HG03095 (cell line): ENCODE results near the gene PSG11.
"Not testable (repeated sequence)": the region's sequence is repeated elsewhere in the genome, so short reads cannot be mapped to it uniquely, and the experiment has no call there.

ENCODE experiments used
- ATAC-seq: cut with Tn5 transposase; IDR thresholded peaks from one replicate; pipeline ENCODE4 v1.9.1; 2021; ENCODE audit warnings: moderate library complexity; ENCODE audit not compliant: unreplicated experiment

The PSG11 gene

DNA sequence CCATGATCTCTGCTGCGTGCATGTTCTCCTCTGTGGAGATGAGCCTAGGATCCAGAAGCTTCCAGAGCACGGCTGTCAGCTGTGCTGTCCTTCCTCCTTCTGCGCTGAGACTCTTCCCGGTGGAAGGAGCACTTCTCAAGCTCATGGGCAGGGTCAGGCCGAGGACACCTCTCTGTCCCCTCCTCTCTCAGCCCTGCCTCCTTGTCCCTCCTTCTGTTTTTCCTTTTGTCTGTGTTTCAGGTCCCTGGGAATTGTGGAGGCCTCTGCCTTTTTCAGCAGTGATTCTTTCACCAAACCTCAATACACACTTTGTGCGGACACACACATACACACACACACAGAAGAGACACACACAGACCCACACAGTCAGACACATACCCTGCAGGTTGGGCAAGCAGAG is at the start of gene PSG11:
Gene PSG11, minus strand, starts transcription at position 101 of the 400 bp plus-strand sequence. Its CDS starts 97 bp downstream, at position 4.
- not testable (repeated sequence) for ATAC-seq

DNA sequence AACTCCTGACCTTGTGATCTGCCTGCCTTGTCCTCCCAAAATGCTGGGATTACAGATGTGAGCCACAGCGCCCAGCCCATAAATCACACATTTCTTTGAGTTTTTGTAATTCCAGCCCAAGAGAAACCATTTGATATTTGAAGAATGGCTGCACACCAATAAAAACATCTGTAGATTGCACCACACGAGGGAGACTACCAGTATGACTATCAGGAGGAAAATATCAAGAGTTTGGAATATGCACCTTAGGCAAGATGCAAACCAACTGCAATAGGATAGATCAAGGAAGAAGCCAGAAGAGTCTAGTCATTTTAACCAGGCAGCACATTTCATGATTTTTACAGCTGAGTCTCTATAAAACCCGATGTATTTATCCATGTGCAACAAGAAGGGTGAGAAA is 36.1 kb upstream of the PSG11 start:
- not testable (repeated sequence) for ATAC-seq

DNA sequence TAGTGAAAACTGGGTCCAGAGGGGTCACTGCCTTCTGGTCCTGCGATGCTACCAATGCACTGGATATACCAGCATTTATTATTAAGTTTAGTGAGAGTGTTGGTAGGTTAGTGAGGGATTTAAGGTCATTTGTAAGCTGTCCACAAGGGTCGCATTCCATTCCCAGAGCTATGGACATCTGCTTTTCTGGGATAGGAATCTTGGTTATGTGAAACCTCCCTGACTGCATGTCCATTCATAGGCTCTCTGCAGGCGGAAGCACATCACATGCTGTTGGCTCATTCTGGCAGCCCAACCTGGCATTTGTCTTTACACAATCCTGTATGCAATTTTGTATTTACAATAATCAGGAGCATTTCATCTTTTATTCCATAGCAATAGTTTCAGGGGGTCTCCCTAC is 35.1 kb upstream of the PSG11 start:
- ATAC-seq: not testable (repeated sequence)

DNA sequence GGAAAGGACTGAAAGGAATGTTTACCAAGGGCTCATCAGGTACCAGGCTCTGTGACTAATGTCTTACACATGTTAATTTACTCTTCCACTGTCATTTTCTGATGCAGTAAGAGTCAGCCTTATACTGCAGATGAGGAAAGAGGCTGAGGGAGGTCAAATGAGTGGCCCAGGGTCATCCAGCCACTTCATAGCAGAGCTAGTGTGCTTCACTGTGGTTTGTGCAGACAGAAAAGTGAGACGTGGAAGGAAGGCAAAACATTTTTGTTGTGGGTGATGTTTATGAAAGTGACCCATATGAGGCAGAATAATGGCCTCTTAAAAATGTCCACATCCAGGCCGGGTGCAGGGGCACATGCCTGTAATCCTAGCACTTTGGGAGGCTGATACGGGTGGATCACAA is 34.0 kb upstream of the PSG11 start:
- ATAC-seq: not testable (repeated sequence)

DNA sequence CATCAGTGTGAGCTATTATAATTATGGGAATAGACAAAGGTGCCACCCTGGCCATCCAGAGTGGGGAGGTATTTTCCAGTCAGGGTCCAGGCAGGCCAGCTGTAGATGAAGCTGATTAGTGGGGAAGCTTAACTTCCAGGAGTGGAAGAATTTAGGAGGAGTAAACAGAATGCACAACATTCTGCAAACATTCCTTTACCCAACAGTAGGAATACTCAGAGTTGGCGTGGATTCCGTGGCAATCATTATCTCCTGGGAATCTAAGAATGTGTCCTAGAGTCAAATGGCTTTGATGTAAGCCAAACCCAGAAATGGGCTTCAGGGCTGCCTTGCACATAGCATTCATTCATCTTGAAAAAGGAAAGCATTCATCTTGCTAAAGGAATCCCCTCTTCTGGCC is 33.2 kb upstream of the PSG11 start:
- ATAC-seq: not testable (repeated sequence)

DNA sequence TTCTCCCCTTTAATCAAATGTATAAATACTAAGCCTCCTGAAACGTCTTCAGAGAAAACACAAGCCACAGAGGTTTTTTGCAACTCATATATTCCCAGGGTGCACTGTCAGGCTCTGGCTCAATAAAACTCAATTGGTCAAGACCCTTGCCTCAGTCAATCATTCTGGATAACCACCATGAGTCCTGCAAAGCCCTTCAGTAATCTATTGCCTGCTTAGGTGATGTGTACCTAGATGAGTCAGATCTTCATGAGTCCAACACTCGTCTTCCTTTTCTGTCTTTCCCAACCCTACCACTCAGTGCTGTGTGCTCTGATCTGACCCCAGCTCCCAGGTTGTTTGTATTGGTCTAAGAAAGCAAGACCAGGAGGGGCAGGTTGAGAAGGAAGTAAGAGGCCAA is 32.2 kb upstream of the PSG11 start:
- not testable (repeated sequence) for ATAC-seq

DNA sequence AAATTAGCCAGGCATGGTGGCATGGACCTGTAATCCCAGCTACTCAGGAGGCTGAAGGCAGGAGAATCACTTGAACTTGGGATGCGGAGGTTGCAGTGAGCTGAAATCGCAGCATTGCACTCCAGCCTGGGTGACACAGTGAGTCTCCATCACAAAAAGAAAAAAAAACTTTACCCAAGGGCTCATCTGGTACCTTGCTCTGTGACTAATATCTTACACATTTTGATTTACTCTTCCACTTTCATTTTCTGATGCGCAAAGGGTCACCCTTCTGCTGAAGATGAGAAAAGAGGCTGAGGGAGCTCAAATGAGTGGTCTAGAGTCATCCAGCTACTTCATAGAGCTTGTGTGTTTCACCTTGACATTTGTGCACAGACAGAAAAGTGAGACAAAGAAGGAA is 21.7 kb upstream of the PSG11 start:
- not testable (repeated sequence) for ATAC-seq

DNA sequence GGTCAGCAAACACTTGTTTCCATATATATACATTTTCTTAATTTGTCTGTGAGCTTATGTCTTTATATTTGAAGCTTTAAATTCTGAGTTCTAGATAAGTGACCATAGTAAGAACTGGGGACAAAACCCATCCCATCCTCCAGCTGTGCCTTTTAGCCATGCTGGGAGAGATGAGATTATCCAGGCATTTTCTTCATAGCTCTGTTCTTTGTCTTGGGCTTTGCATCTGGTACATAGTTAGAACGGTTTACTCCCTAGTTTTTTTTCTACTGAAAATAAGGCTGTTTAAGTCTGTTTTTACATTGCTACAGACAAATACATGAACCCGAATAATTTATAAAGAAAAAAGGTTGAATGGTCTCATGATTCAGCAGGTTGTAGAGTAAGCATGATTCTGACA is 20.3 kb upstream of the PSG11 start:
- not testable (repeated sequence) for ATAC-seq

DNA sequence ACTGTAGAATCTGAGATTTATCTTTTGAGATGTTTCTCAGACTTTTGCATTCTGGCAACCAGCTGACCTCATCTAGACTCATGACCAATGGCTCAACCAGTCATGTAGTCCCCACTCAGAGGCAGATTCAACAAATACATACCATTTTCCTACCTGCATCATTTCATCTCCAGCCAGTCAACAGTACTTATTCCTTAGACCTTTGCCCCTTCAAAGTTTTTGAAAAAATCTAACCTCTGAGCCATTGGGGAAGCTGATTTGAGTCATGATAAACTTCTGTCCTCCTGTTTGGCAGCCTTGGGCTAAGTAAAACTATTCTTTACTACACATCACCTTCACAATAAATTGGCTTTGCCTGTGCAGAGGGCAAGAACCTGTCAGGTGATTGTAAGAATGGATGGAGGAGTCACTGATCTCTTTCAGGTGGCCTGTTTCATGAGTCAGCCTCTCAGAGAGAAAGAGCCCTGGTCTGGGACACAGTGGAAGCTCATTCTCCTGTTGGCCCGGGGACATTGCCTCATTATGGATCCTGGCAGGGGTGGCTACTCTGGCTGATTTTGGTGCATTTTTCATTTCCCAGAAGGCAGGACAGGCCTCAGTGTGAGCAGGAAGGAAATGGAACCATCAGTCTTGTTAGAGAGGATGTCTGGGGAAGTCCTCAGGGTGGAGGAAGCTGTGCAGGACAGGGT is 17.4 kb upstream of the PSG11 start:
- not testable (repeated sequence) for ATAC-seq

DNA sequence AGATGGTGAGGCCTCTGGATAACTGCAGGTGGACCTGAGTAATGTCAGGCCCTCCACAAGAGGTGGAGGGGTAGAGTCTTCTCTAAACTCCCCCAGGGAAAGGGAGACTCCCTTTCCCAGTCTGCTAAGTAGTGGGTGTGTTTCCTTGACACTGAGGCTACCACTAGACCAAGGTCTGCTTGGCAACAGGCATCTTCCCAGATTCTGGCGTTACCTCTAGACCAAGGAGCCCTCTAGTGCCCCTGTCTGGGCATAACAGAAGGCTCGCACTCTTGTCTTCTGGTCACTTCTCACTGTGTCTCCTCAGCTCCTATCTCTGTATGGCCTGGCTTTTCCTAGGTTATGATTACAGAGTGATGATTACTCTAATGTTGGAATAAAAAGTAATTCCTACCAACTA is 5.4 kb upstream of the PSG11 start:
- not testable (repeated sequence) for ATAC-seq

DNA sequence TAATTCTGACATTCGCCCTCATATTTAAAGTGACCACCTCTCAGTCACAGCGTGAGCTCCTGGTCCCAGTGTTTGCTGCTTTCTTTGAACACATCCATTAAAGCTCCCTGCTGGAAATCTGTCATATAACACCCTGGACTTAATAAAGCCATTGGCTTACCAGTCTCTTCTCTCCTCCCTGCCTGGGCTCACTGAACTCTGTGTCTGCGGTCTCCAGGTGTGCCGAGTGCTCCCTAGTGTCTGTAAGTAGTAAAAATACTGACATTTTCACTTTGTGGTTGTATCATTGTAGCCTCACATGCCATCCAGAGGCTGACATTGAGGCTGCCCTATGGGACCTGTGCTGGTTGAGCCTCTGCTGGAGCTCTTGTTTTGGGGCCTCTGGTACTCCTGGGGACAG is 2.6 kb upstream of the PSG11 start:
- ATAC-seq: no peak

DNA sequence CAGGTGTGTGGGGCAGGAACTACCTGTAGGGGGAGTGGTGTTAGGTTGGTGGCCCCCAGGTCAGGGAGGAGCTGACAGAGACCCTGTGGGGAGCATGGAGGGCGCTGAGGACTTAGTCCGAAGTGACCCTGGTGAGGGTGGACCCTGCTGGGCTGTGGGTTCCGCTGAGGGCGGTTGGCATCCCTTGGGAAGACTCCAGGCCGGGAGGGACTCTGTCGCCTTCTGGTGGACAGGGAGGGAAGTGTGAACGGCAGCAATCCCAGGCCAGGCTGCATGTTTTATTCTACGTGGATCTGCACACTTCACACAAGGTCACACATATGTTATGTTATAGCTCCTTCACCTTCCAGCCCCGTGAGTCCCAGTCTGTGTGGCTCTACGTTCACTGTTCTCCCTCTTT is 1.7 kb upstream of the PSG11 start:
- ATAC-seq: not testable (repeated sequence)

DNA sequence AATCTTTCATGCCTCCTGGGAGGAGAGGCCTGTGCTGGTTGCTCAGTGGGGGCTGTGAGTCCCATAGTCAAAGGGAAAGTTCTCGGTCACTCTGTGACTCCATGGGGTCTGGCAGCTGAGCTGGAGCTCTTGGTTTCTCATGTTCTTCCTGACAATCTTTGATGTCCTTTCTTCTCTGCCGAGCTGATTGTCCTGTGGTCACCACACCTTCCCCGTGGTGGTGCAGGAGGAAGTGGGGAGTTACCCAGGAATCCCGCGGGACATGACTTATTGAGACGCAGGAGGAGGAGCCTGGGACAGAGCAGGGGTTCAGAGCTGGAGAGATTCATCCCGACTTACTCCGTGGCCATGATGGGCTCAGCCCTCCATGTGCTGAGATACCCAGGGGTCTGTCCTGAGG is 792 bp upstream of the PSG11 start:
- not testable (repeated sequence) for ATAC-seq

DNA sequence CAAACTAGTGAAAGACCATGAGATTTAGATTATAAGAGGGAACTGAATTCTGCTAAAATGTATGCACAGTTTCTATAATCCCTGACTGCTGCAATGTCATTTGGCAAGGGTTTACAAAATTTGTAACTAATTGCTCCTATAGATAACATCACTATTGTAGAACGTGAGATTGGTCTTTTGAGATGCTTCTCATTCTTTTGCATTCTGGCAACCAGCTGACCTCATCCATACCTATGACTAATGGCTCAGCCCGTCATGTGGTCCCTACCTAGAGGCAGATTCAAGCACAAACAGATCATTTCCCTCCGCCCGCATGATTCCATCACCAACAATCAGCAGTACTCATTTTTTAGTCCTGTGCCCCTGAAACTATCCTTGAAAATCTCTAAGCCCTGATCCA is 4.2 kb downstream of the PSG11 start:
- ATAC-seq: not testable (repeated sequence)

DNA sequence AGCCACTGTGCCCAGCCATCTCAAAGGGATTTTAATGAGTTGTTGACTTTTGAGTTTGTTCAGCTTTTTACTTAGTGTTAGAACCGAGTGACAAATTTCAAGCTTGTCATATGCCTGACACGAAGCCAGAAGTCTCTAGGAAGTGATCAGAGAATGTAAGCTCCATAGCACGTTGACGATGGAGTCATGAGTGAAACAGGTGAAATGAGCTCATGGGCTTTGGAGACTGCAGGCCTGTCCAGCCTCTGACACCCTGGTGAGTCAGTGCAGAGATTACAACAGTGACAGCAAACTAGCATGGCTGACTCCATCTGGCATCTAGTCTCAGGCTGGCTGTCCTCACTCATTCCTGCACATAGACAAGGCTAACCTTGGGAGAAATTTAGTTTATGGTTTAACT is 4.6 kb downstream of the PSG11 start:
- not testable (repeated sequence) for ATAC-seq

DNA sequence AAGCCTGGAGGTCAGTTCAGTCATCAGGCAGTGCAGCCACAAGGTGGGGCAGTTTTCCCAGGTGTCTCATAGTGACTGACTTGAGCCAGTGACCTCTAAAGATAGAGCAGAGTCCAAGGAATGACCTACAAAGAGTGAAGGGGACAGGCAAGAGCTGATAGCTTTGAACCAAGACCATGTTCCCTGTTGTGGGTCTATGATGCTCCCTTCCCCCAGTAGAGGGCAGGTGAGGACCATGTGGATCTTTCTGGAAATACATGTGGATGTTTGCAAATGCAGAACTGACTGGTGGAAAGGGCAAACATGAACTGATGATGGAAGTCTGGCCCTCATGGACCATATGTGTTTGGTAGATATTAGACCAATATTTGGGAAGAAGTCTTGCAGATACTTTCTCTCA is 6.7 kb downstream of the PSG11 start:
- ATAC-seq: not testable (repeated sequence)

DNA sequence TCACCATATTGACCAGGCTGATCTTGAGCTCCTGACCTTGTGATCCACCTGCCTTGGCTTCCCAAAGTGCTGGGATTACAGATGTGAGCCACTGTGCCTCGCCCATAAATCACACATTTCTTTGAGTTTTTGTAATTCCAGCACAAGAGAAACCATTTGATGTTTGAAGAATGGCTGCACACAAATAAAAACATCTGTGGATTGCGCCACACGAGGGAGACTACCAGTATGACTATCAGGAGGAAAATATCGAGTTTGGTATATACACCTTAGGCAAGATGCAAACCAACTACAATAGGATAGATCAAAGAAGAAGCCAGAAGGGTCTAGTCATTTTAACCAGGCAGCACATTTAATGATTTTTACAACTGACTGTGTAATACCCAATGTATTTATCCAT is 20.4 kb downstream of the PSG11 start:
- not testable (repeated sequence) for ATAC-seq

DNA sequence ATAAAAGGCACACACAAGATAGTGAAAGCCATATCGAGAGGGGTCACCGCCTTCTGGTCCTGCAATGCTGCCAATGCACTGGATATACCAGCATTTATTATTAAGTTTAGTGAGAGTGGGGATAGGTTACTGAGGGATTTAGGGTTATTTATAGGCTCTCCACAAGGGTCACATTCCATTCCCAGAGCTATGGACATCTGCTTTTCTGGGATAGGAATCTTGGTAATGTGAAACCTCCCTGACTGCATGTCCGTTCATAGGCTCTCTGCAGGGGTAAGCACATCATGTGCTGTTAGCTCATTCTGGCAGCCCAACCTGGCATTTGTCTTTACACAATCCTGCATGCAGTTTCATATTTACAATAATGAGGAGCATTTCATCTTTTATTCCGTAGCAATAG is 21.4 kb downstream of the PSG11 start:
- ATAC-seq: not testable (repeated sequence)

DNA sequence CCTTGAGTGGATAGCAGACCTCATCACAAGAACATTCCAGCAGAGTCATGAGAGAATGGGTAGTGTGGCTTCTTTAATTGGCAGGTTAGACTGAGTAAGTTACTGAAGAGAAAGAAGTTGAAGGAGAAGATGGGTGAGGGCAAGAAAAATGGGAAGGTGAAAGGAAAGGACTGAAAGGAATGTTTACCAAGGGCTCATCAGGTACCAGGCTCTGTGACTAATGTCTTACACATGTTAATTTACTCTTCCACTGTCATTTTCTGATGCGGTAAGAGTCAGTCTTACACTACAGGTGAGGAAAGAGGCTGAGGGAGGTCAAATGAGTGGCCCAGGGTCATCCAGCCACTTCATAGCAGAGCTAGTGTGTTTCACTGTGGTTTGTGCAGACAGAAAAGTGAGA is 22.6 kb downstream of the PSG11 start:
- not testable (repeated sequence) for ATAC-seq

DNA sequence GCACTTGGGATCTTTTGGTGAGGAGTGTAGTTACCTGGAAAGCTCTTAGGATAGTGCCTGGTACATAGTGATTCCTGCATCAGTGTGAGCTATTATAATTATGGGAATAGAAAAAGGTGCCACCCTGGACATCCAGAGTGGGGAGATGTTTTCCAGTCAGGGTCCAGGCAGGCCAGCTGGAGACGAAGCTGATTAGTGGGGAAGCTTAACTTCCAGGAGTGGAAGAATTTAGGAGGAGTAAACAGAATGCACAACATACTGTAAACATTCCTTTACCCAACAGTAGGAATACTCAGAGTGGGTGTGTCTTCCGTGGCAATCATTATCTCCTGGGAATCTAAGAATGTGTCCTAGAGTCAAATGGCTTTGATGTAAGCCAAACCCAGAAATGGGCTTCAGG is 23.3 kb downstream of the PSG11 start:
- ATAC-seq: not testable (repeated sequence)

DNA sequence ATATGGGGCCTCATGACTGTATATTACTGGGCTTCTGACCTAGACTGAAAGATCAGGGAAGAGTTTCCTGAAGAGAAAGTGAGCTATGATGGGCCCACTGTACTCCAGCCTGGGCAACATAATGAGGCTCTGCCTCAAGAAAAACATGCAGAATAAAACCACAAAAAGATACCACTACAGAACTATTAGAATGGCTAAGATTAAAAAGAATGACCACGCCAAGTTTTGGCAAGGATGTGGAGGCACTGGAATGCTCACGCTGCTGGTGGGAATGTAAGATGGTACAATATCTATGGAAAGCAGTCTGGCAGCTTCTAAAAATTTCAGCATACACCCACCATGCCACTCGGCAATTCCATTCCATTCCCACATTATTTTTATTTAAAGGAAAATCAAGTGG is 30.1 kb downstream of the PSG11 start:
- not testable (repeated sequence) for ATAC-seq

DNA sequence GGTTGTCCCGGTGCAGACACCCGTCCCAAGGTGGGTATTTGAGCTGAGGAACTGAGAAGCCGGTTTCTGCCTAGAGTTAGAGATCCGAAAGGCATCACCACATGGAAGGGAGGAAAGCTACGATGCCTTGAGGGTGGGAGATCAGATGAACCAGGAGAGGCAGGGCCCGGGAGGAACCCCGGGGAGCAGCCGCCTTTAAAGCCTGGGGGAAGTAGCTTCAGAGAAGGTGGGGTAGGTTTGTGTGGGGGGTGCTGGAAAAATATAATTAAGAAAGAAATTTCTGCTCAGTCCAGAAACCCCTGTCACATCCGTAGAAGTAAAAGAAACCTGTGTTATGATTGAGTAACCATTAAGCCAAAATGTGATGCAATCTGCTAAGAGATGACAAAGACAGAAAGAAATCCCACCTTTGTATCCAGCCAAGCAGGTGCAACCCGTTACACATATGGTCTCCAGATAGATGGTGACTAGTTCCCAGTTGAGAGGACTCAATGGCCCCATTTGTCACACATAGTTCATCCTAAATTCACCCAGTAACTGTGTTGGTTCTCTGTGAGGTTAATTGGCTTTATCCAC is 34.2 kb downstream of the PSG11 start:
- ATAC-seq: not testable (repeated sequence)

DNA sequence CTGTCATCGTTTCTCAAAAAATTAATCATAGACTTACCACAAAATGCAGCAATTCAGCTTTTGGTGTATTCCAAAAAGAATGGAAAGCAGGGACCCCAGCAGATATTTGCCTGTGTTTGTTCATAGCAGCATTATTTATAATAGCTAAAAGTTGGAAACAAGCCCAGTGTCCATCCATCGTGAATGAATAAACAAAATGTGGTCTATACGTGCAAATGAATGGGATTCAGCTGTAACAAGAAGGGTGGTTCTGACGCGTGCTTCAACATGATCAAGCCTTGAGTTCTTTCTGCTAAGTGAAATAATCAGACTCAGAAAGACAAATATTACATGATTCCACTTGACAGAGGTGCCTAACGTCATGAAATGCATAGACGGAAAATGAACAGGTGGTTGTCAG is 36.4 kb downstream of the PSG11 start:
- no peak for ATAC-seq
